ENCODE measurements around the gene MAP3K20.
A peak's percentile ranks its signal among the peaks of the same experiment; 100 is the strongest.

- peak; percentile 93 for TF ChIP-seq CTCF (conservative IDR thresholded peaks at IDR 0.05 in 1 of 2, IDR thresholded peaks at IDR 0.05 in 1 of 2; ENCODE audit: extremely low read depth in 1 of 2, insufficient read depth in 1 of 2, low read depth in 1 of 2, low read length in 2 of 2)
- TF ChIP-seq EZH2 (IDR thresholded peaks at IDR 0.05; ENCODE audit: borderline replicate concordance, low read length) = no peak
These were observed 48.2 kb upstream of the MAP3K20 start for GRCh38 chr2:173027181-173028128.
